ENCODE data around the gene JUP.

GRCh38 chr17:41823580-41823979 is 37.1 kb upstream of the JUP start:
- TF ChIP-seq CTCF (IDR thresholded peaks at IDR 0.05) (no peak), POLR2A (IDR thresholded peaks at IDR 0.05) (no peak)
